KMS-11 (cell line): ENCODE measurements around the gene TSHR.

Experiments used
- H2AFZ ChIP-seq: fragments of 200-600 bp; sonication (generic); 2 replicates; pipeline ENCODE4 v1.6.1; 2016; ENCODE audit warnings: antibody characterized with exemption, mixed run types, low read depth
- H3K27ac ChIP-seq: fragments of 200-600 bp; sonication (generic); 2 replicates; pipeline ENCODE4 v1.6.1; 2016; ENCODE audit warnings: mild to moderate bottlenecking, mixed run types
- H3K27me3 ChIP-seq: fragments of 200-600 bp; sonication (generic); 2 replicates; pipeline ENCODE4 v1.6.1; 2017; ENCODE audit warnings: mild to moderate bottlenecking, low read depth, mixed run types, moderate library complexity; ENCODE audit not compliant: insufficient read depth
- H3K36me3 ChIP-seq: fragments of 200-600 bp; sonication (generic); 2 replicates; pipeline ENCODE4 v1.6.1; 2017; ENCODE audit warnings: mild to moderate bottlenecking, mixed run types; ENCODE audit not compliant: insufficient read depth
- H3K4me1 ChIP-seq: fragments of 200-600 bp; sonication (generic); 2 replicates; pipeline ENCODE4 v1.6.1; 2016; ENCODE audit warnings: mild to moderate bottlenecking, low read depth, mixed run types; ENCODE audit not compliant: poor library complexity, severe bottlenecking
- H3K4me2 ChIP-seq: fragments of 200-600 bp; sonication (generic); 2 replicates; pipeline ENCODE4 v1.7.0; 2016; ENCODE audit warnings: mild to moderate bottlenecking, mixed run types
- H3K4me3 ChIP-seq: fragments of 200-600 bp; sonication (generic); IDR thresholded peaks from 2 replicates; pipeline ENCODE4 v1.6.1; 2017; ENCODE audit warnings: low read depth, low read length, mixed read lengths; ENCODE audit not compliant: insufficient read depth
- H3K79me2 ChIP-seq: fragments of 200-600 bp; sonication (generic); 2 replicates; pipeline ENCODE4 v1.6.1; 2016; ENCODE audit warnings: low read depth, mixed run types; ENCODE audit not compliant: insufficient read depth
- H3K9ac ChIP-seq: fragments of 200-600 bp; sonication (generic); 2 replicates; pipeline ENCODE4 v1.6.1; 2016; ENCODE audit warnings: mild to moderate bottlenecking, mixed run types
- H4K20me1 ChIP-seq: fragments of 200-600 bp; sonication (generic); 2 replicates; pipeline ENCODE4 v1.6.1; 2016; ENCODE audit warnings: mild to moderate bottlenecking, mixed run types; ENCODE audit not compliant: insufficient read depth
- TF ChIP-seq, protein P1 (sequence below): fragments of 200-600 bp; sonication (generic); conservative IDR thresholded peaks from 2 replicates; pipeline ENCODE4 v1.6.1; 2017; ENCODE audit warnings: low read depth, mild to moderate bottlenecking, antibody characterized with exemption, low read length, moderate library complexity, mixed read lengths

Gene TSHR

DNA sequence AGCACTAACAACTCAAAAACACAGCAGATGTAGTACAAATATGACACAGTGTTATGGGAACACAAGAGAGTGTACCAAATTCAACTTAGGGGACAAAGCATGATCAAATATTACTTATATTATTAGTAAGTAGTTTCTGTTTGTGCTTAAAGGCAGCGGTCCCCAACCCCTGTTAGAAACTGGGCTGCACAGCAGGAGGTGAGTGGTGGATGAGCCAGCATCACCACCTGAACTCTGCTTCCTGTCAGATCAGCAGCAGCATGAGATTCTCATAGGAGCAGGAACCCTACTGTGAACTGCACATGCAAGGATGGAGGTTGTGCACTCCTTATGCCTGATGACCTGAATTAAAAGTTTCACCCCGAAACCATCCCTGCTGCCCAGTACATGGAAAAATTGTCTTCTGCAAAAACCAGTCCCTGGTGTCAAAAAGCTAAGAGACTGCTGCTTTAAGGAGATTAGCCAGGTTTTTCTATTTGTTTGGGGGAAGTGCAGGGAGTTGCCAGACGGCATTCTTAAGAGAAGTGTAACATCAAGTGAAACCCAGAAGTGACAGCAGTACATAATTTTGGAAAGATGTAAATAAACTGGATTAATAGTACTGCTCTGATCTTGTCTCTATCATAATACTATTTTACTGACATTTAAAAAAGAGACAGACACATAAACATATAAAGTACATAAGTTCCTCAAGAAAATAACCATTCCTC is 238.7 kb downstream of the TSHR start:
- peak overlapping the region; percentile 76 for H3K4me2 ChIP-seq
- H3K36me3 ChIP-seq, result peaks cover 4% of the 10 kb centered on the region; the same call in 1 of the 2 replicates
- peaks cover 91% of the 10 kb centered on the region for H3K4me1 ChIP-seq
- no peak overlapping the region for H3K4me3 ChIP-seq
- TF ChIP-seq, protein P1, sequence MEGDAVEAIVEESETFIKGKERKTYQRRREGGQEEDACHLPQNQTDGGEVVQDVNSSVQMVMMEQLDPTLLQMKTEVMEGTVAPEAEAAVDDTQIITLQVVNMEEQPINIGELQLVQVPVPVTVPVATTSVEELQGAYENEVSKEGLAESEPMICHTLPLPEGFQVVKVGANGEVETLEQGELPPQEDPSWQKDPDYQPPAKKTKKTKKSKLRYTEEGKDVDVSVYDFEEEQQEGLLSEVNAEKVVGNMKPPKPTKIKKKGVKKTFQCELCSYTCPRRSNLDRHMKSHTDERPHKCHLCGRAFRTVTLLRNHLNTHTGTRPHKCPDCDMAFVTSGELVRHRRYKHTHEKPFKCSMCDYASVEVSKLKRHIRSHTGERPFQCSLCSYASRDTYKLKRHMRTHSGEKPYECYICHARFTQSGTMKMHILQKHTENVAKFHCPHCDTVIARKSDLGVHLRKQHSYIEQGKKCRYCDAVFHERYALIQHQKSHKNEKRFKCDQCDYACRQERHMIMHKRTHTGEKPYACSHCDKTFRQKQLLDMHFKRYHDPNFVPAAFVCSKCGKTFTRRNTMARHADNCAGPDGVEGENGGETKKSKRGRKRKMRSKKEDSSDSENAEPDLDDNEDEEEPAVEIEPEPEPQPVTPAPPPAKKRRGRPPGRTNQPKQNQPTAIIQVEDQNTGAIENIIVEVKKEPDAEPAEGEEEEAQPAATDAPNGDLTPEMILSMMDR, result no peak
- H3K27me3 ChIP-seq, result no peaks in the 10 kb centered on the region
- H3K9ac ChIP-seq, result peak overlapping the region; percentile 6; the same call in 1 of the 2 replicates
- H3K79me2 ChIP-seq, result peaks cover 21% of the 10 kb centered on the region; the same call in 1 of the 2 replicates
- peak overlapping the region; percentile 46 for H3K27ac ChIP-seq
- H2AFZ ChIP-seq, result no peak overlapping the region
- no peaks in the 10 kb centered on the region for H4K20me1 ChIP-seq
